Femur (tissue), 1 donor: ENCODE data around the gene DDAH1.

Experiments used
- DNase-seq: peaks from one replicate; pipeline ENCODE4 v3.0.0-alpha.2; 2017

Gene DDAH1

DNA sequence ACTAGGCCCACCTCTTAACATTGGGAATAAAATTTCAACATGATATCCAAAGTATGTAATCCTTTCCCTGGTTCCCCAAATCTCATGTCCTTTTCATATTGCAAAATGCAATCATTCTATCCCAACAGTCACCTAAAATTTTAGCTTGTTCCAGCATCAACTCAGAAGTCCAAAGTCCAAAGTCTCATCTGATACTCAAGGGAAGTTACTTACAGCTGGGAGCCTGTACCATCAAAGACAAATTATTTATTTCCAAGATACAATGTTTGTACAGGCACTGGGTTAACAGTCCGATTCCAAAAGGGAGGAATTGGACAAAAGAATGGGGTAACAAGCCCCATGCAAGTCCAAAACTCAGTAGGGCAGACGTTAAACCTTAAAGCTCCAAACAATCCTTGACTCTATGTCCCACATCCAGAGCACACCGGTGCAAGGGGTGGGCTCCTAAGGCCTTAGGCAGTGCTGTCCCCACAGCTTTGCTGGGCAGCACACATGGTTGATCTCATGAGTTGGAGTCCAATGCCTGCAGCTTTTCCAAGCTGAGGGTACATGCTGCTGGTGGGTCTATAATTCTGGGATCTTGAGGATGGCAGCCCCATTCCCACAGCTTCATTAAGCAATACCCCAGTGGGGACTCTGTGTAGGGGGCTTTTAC lies 78.8 kb downstream of the DDAH1 start:
- no peak for DNase-seq

DNA sequence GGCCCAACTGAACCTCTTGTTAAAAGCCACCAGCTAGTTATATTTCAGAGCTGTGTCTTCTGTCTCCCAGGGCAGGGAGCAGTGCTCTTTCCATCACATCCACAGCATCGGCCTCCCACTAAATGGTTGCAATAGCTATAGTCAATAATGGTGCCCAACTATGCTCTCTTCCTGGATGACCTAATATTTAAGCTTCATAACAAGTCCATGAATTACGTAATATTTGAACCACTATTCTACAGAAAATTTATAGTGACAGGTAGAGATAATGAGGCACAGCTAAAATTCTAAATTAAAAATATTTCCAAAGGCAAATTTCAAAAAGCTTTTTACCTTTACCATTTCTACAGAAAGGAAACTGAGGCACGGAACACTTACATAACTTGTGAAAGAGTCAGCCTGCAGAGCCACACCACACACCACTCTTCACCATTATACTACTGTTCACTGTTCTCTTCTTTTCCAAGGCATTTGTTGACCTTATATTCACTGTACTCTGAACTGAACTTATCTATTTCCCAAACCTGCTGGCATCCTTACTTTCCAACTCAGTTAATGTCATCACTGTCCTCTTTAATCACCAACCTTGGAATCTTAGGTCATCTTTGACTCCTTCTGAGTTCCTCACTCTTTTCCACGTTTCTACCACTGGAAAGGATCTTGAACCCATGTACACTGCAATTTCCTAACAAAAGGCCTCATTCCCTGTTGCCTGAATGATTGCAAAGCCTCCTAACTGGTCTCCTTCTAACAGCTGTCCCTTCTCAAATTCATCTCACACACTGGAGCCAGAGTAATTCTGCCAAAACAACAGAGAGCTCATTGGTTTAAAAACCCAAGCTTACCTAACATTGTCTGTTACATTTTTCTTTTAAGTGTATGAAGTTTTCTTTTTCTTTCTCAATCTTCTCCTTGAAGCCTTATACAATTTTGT lies 85.5 kb downstream of the DDAH1 start:
- DNase-seq: no peak

- DNase-seq: no peak
These were observed 86.4 kb downstream of the DDAH1 start for GRCh38 chr1:85378534-85378933.

DNA sequence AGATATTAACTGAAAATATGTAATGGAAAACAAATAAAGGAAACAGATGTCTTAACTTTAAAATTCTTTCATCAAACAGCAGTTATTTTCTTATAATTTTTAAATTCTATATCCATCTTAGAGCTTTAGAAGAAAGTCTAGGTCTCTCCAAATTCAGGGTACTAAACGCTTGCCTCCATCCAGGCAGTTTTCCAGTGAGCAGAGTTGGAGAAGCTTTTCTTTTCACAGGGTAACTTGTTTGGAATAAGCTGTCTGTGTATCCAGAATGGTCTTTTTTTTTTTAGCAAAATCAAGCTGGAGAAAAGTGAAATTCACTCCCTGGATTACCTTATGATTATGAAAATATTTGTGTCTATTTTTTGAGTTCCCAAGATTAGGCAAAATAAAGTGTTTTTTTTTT lies 88.6 kb downstream of the DDAH1 start:
- no peak for DNase-seq

DNA sequence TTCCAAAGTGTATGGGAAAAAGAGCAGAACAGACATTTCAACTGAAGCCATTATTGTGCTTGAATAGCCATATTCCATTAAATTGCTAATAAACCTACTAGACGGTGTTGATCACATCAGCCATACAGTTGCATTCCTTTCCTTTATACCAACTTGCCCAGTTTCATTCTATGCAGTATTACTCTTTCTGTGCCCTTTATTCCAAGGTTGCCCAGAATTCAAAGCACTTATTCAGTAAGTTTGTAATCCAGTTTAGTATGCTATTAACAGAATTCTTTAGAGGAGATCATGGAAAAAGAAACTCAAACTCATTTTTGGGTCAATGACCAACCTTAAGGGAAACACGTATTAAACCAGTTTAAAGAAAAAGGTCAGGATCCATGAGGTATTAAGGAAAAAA lies 89.5 kb downstream of the DDAH1 start:
- no peak for DNase-seq

- DNase-seq: no peak
These were observed 90.8 kb downstream of the DDAH1 start for GRCh38 chr1:85374160-85374559.

DNA sequence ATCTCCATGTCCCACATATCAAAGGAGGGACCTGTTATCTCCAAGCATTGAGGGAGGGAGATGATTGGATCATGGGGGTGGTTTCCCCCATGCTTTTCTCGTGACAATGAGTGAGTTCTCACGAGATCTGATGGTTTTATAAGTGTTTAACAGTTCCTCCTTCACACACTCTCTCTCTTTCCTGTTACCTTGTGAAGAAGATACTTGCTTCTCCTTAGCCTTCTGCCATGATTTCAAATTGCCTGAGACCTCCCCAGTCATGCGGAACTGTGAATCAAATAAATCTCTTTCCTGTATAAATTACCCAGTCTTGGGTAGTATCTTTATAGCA lies 91.6 kb downstream of the DDAH1 start:
- DNase-seq: no peak

DNA sequence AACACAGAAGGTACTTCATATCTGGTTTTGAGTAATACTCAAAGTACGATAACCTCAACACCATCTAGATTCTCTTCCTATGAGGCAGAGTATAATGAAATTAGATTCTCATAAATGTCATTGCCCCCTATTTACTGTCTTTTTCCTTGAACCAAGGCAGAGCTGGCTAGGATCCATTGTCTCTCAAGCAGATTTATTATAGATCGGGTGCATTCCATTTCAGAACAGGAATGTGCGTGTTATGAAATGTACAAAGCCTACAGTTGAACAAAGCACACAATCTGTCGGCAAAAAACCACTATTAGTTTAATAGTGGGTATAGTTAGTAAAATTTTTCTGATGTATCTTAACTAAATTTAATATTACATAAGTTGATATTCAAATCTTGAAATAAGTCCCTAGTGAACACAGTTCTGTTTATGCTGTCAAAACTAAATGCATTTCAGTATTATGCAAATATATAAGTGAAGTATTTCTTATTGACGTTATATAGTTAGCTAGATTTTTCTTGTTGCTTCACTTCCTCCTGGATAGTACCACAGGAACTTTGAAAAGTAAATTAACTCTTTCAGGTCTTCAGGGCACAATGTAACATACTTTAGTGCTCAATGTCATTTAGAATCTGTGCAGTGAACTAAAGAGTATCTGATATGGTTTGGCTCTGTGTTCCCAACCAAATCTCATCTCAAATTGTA lies 92.1 kb downstream of the DDAH1 start:
- no peak for DNase-seq

DNA sequence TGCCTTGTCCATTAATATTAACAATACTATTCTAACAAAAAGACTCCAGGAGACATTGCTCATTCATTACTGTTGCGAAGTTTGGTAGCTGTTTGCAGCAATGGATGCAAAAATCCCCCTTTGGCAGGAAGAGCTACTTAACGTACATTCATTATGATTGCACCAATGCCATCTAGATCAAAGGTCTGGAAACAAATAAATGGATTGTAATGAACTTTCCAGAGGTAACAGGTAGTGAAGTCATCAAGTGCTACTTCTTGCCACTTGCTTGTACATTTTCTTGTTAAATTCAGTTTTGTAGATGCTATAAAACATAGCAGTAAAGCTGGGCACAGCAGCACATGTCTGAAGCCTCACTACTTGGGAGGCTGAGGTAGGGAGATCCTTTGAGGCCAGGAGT lies 93.9 kb downstream of the DDAH1 start:
- DNase-seq: no peak

DNA sequence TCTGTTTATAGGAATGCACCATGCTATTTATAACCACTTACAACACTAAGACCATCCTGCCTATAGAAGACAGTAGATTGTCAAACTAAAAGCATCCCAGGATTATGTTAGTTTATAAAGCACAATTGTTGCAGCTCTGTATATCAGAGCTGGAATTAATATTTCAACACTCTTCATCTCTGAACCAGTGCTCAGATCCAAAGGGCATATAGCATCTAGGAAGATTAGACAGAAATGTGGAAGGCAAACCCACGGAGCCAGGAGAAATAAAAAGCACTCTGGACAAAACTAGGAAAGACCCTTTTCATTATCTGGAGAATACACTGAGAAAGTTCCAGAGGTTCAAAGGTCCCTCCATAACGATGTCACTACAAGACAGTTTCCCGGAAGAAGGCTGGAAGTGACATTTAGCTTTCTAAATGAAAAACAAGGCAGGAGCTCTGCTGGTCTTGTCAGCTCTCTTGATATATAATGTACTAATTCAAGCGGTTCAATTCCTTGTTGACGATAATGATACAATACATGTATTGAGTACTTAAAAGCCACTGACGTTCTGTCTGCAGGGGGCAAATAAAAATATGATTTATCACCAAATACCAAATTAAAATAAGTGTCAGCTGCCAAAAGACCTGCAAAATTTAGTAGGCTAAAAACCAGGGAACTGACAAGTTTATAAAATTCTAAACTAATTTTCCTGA lies 96.7 kb downstream of the DDAH1 start:
- no peak for DNase-seq

DNA sequence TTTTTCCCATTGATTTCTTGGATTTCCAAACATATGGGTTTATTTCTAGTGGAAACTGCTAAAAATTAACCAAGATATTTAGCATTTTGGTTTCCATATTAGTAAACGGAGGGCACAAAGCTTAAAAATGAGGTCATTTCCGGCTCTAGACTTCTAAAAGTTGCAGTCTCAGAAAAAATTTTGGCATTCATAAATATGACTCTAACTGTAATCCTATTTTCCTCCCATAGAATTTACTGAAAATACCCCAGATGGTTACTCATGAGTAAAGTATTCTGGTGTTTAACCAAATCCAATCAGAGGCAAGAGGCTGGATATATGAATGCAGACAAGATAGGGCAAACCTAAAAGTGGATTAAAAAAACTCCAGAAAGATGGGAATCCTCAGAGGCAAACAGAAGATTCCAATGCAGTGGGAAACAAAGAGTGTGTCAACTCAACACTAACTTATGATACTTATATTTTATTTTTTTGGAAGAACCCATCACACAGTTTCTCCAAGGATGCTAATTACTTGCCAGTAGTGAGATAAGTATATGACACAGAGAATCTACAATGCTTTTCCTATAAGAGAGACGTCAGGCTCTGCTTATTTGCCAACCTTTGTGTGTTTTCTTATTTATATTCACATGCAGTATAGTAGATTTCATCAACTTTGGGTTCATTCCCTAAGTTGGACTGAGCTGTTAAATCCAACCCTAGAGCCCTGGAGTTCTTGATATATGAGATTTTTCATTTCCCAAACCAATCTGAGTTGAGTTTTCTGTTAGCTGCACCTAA lies 98.4 kb downstream of the DDAH1 start:
- DNase-seq: no peak

DNA sequence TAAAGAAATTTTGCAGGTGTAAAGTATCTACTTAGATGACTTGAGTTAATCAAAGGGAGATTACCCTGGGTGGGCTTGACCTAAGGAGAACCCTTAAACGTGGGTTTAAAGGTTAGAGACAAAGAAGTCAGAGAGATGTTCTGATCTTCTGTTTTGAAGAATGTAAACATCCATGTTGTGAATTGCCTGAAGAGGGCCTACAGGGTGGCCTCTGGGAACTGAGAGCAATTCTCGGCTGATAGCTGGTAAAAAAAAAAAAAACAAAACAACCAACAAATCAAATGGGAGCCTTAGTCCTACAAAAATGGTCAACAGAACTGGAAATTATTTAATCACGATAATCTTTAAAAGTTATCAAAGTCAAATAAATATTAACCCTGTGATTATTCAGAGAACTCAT lies 99.1 kb downstream of the DDAH1 start:
- no peak for DNase-seq

- no peak for DNase-seq
These were observed 101.4 kb downstream of the DDAH1 start for GRCh38 chr1:85363521-85363920.

GRCh38 chr1:85363092-85363491 lies 101.9 kb downstream of the DDAH1 start:
- no peak for DNase-seq

- no peak for DNase-seq
These were observed 103.2 kb downstream of the DDAH1 start for GRCh38 chr1:85361606-85362296.

DNA sequence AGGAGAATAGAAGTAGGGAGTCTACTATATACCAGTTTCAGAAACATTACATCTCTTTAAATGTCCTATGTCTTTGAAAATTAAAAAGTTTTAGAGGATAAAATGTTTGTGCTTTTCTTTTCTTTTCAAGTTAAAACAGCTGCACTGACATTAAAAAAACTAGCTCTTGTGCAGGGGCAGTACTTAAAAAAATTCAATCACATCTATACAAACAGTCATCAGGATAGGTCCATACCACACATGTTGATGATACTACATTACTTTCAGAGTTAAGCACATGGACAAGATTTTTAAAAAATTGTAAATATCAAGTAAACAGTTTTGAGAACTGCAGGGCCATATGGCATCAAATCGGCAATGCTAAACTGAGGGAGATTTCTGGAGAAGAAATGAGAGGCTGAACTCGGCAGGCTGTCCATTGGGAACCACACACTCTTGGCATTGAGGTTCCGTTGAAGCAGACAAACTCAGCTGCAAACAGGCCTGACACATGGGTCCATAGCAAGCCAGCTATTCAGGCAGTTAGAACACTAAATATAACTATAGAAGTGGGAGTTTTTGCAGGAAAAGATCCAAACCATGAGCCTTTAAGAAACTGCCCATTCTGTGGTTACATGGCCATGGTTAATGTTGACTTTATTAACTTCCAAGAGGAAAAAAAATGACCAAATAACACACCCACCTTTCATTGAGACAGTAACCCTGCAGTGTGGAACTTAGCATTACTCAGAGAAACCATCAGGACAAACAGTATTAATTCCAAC lies 104.0 kb downstream of the DDAH1 start:
- peak; percentile 82 for DNase-seq

- no peak for DNase-seq
These were observed 104.9 kb downstream of the DDAH1 start for GRCh38 chr1:85359874-85360721.

GRCh38 chr1:85358702-85359438 lies 106.1 kb downstream of the DDAH1 start:
- DNase-seq: no peak

DNA sequence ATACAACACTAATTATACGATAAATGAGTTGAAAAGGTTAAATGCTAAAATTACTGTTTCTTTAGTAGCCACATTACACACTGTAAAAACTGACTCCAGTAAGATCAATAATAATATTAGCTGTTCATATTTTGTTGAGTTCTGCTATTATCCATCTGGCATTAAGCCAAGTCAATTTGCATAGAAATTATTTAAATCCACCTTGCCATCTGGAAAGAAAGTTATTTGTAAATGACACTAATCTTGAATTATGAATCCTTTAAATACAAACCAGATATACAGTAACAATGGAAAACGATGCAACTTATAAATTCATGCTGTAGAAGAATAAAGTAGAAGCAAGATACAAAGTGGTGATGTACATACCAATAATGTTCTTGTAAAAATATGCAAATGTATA lies 107.1 kb downstream of the DDAH1 start:
- no peak for DNase-seq
